Tibial nerve (tissue), 3 donors: ENCODE results near the gene KCNE5.
"Not testable (repeated sequence)": the region's sequence is repeated elsewhere in the genome, so short reads cannot be mapped to it uniquely, and the experiment has no call there.

Source experiments
- CTCF ChIP-seq, 5 experiments: fragments of 200-600 bp in 3 of 5; fragments of 450-650 bp in 2 of 5; sonication (generic) in 3 of 5; IDR thresholded peaks; one replicate each; pipeline ENCODE4 v1.5.1; 2016 to 2019; ENCODE audit warnings: antibody characterized with exemption in 5 of 5, mild to moderate bottlenecking in 3 of 5, moderate library complexity in 2 of 5
- POLR2A ChIP-seq, 2 donors: fragments of 450-650 bp; IDR thresholded peaks; one replicate each; pipeline ENCODE4 v1.6.1; 2017; ENCODE audit warnings: antibody characterized with exemption in 2 of 2, mild to moderate bottlenecking in 2 of 2, moderate library complexity in 2 of 2

GRCh38 chrX:109644671-109645070 lies 19.7 kb upstream of the KCNE5 start:
- TF ChIP-seq CTCF, POLR2A (IDR thresholded peaks at IDR 0.05): not testable (repeated sequence)
